Activated T-cell treated with anti-CD3 and anti-CD28 coated beads, Interleukin-2, amount 50 U/mL, for 4 hours (primary cell): Measurements from ENCODE around the gene LAMC3. TPM values are rescaled to one million over a fixed set of nuclear protein-coding genes. Genes with fewer than 3 reads are reported as not detected.

ENCODE experiments used
- ATAC-seq, 2 donors: fragments of 200-7000 bp; cut with Tn5 transposase; one replicate each; pipeline ENCODE4 v1.10.0; 2021
- DNase-seq: peaks from one replicate; pipeline ENCODE4 v3.0.0-alpha.2; 2020
- H3K27me3 Mint-ChIP-seq: one replicate; pipeline ENCODE4 v1.8.0; 2021; ENCODE audit warnings: low read depth, mixed read lengths
- H3K36me3 Mint-ChIP-seq: one replicate; pipeline ENCODE4 v1.8.0; 2022; ENCODE audit warnings: mixed read lengths; ENCODE audit not compliant: insufficient read depth
- H3K4me1 Mint-ChIP-seq: one replicate; pipeline ENCODE4 v1.8.0; 2021; ENCODE audit warnings: low read depth, mixed read lengths
- H3K4me3 Mint-ChIP-seq: one replicate; pipeline ENCODE4 v1.8.0; 2021; ENCODE audit warnings: mild to moderate bottlenecking, moderate library complexity, mixed read lengths
- H3K9me3 Mint-ChIP-seq: one replicate; pipeline ENCODE4 v1.8.0; 2021; ENCODE audit warnings: mixed read lengths
- total RNA-seq, 3 donors: library from RNA; stranded (reverse); gene quantifications; one replicate each; pipeline ENCODE4 v1.2.1, GENCODE V29; 2021

Gene LAMC3
- total RNA-seq, 3 donors from 2014 or later, result 0.05 to 0.71 (median 0.41) TPM

- no peaks in the 10 kb centered on the region for H3K4me1 Mint-ChIP-seq
- H3K4me3 Mint-ChIP-seq, result no peak overlapping the region
- no peak for ATAC-seq
- no peaks in the 10 kb centered on the region for H3K9me3 Mint-ChIP-seq
- peaks cover 28% of the 10 kb centered on the region for H3K27me3 Mint-ChIP-seq
- H3K36me3 Mint-ChIP-seq, result no peaks in the 10 kb centered on the region
- no peak for DNase-seq
Measured at GRCh38 chr9:131020388-131020787, 11.4 kb downstream of the LAMC3 start.

- Mint-ChIP-seq H3K4me3 (no peak overlapping the region), H3K27me3 (peaks cover 25% of the 10 kb centered on the region), H3K9me3 (no peaks in the 10 kb centered on the region), H3K4me1 (no peaks in the 10 kb centered on the region), H3K36me3 (no peaks in the 10 kb centered on the region)
- DNase-seq (no peak), ATAC-seq (no peak)
Measured at GRCh38 chr9:131020862-131021261, 11.9 kb downstream of the LAMC3 start.

GRCh38 chr9:131021785-131022184 is 12.8 kb downstream of the LAMC3 start:
- H3K4me3 Mint-ChIP-seq, result no peak overlapping the region
- DNase-seq, result no peak
- no peaks in the 10 kb centered on the region for H3K9me3 Mint-ChIP-seq
- peaks cover 18% of the 10 kb centered on the region for H3K27me3 Mint-ChIP-seq
- H3K4me1 Mint-ChIP-seq, result no peaks in the 10 kb centered on the region
- no peaks in the 10 kb centered on the region for H3K36me3 Mint-ChIP-seq
- ATAC-seq, result no peak

GRCh38 chr9:131024978-131025868 is 16.2 kb downstream of the LAMC3 start:
- ATAC-seq (no peak), DNase-seq (no peak)
- H3K9me3 Mint-ChIP-seq, result no peaks in the 10 kb centered on the region
- no peak overlapping the region for H3K4me3 Mint-ChIP-seq
- peaks cover 9% of the 10 kb centered on the region for H3K27me3 Mint-ChIP-seq
- H3K36me3 Mint-ChIP-seq, result no peaks in the 10 kb centered on the region
- no peaks in the 10 kb centered on the region for H3K4me1 Mint-ChIP-seq

- no peak for ATAC-seq
Measured at GRCh38 chr9:131025953-131026858, 17.2 kb downstream of the LAMC3 start.

GRCh38 chr9:131027048-131027871 is 18.3 kb downstream of the LAMC3 start:
- Mint-ChIP-seq H3K36me3 (no peaks in the 10 kb centered on the region), H3K4me3 (no peak overlapping the region), H3K27me3 (peaks cover 6% of the 10 kb centered on the region), H3K9me3 (no peaks in the 10 kb centered on the region), H3K4me1 (no peaks in the 10 kb centered on the region)
- ATAC-seq (no peak), DNase-seq (no peak)

More at GRCh38 chr9:131025953-131026858, 17.2 kb downstream of the LAMC3 start:
- H3K27me3 Mint-ChIP-seq, result peaks cover 6% of the 10 kb centered on the region
- no peaks in the 10 kb centered on the region for H3K9me3 Mint-ChIP-seq
- no peaks in the 10 kb centered on the region for H3K4me1 Mint-ChIP-seq
- H3K36me3 Mint-ChIP-seq, result no peaks in the 10 kb centered on the region
- DNase-seq, result no peak
- no peak overlapping the region for H3K4me3 Mint-ChIP-seq

GRCh38 chr9:131027872-131028179 is 18.9 kb downstream of the LAMC3 start:
- no peaks in the 10 kb centered on the region for H3K9me3 Mint-ChIP-seq
- H3K4me3 Mint-ChIP-seq, result no peak overlapping the region
- H3K27me3 Mint-ChIP-seq, result peaks cover 6% of the 10 kb centered on the region
- ATAC-seq (no peak), DNase-seq (no peak)
- no peaks in the 10 kb centered on the region for H3K4me1 Mint-ChIP-seq
- H3K36me3 Mint-ChIP-seq, result no peaks in the 10 kb centered on the region

GRCh38 chr9:131028221-131028884 is 19.4 kb downstream of the LAMC3 start:
- Mint-ChIP-seq H3K4me1 (no peaks in the 10 kb centered on the region), H3K4me3 (no peak overlapping the region), H3K36me3 (no peaks in the 10 kb centered on the region), H3K27me3 (peaks cover 11% of the 10 kb centered on the region), H3K9me3 (no peaks in the 10 kb centered on the region)
- no peak for DNase-seq
- no peak for ATAC-seq

GRCh38 chr9:131028931-131029573 is 20.1 kb downstream of the LAMC3 start:
- Mint-ChIP-seq H3K9me3 (no peaks in the 10 kb centered on the region), H3K4me1 (no peaks in the 10 kb centered on the region), H3K4me3 (no peak overlapping the region), H3K36me3 (no peaks in the 10 kb centered on the region), H3K27me3 (peaks cover 14% of the 10 kb centered on the region)
- DNase-seq, result no peak
- ATAC-seq, result no peak

- H3K4me3 Mint-ChIP-seq, result no peak overlapping the region
- DNase-seq (no peak), ATAC-seq (no peak)
- H3K4me1 Mint-ChIP-seq, result no peaks in the 10 kb centered on the region
- H3K36me3 Mint-ChIP-seq, result no peaks in the 10 kb centered on the region
- H3K27me3 Mint-ChIP-seq, result peaks cover 11% of the 10 kb centered on the region
- H3K9me3 Mint-ChIP-seq, result no peaks in the 10 kb centered on the region
Measured at GRCh38 chr9:131029574-131029952, 20.6 kb downstream of the LAMC3 start.

- ATAC-seq, result no peak
Measured at GRCh38 chr9:131030239-131031004, 21.4 kb downstream of the LAMC3 start.

GRCh38 chr9:131031005-131031641 is 22.1 kb downstream of the LAMC3 start:
- H3K4me3 Mint-ChIP-seq, result no peak overlapping the region
- H3K9me3 Mint-ChIP-seq, result no peaks in the 10 kb centered on the region

More at GRCh38 chr9:131030239-131031004, 21.4 kb downstream of the LAMC3 start:
- H3K4me1 Mint-ChIP-seq, result no peaks in the 10 kb centered on the region
- H3K27me3 Mint-ChIP-seq, result peaks cover 8% of the 10 kb centered on the region
- no peak overlapping the region for H3K4me3 Mint-ChIP-seq
- no peaks in the 10 kb centered on the region for H3K9me3 Mint-ChIP-seq
- DNase-seq, result no peak
- no peaks in the 10 kb centered on the region for H3K36me3 Mint-ChIP-seq

More at GRCh38 chr9:131031005-131031641, 22.1 kb downstream of the LAMC3 start:
- Mint-ChIP-seq H3K27me3 (peaks cover 8% of the 10 kb centered on the region), H3K4me1 (no peaks in the 10 kb centered on the region), H3K36me3 (no peaks in the 10 kb centered on the region)
- ATAC-seq, result no peak
- DNase-seq, result no peak
